GM12878 (cell line): ENCODE measurements around the gene CACNA2D3. TPM values are rescaled to one million over a fixed set of nuclear protein-coding genes. Genes with fewer than 3 reads are reported as not detected.

Source experiments
- ATAC-seq: fragments of 200-7000 bp; cut with Tn5 transposase; 3 replicates; pipeline ENCODE4 v1.9.1; 2020; ENCODE audit warnings: mild to moderate bottlenecking, moderate library complexity
- BruUV-seq: library from RNA; stranded (reverse); fragments of 400-500 nt; replicated peaks from 2 replicates; lab custom pipeline; 2021; lab: Mats Ljungman, UMichigan
- CTCF ChIA-PET: fragments of 300-600 bp; sonication (Branson Sonifier 250); formaldehyde crosslinking; extraction: SDS; loops from one replicate; lab custom pipeline; 2021; ENCODE audit warnings: inconsistent platforms; lab: Yijun Ruan, JAX
- POLR2A ChIA-PET: fragments of 350-600 bp; formaldehyde crosslinking; extraction: SDS; loops from one replicate; lab custom pipeline; 2021; ENCODE audit warnings: inconsistent platforms; lab: Charles Lee
- RAD21 ChIA-PET: fragments of 300-600 bp; sonication (Branson Sonifier 250); formaldehyde crosslinking; loops from one replicate; lab custom pipeline; 2023; ENCODE audit warnings: antibody characterized with exemption; ENCODE audit not compliant: unreplicated experiment; lab: Charles Lee
- SMC1A ChIA-PET: fragments of 300-600 bp; sonication (Branson Sonifier 250); formaldehyde crosslinking; loops from one replicate; lab custom pipeline; 2023; ENCODE audit not compliant: unreplicated experiment, uncharacterized antibody; lab: Charles Lee
- DNase-seq: peaks from one replicate; pipeline ENCODE4 v3.0.0-alpha.2; 2011; ENCODE audit warnings: low read depth, low spot score
- FAIRE-seq: peaks from 3 replicates; lab custom pipeline; 2011; peaks lifted over from hg19 to GRCh38; lab: Jason Lieb, UNC
- H2AFZ ChIP-seq: 2 replicates; pipeline ENCODE4 v1.6.0; 2011; ENCODE audit warnings: low read depth, low read length, control low read depth; ENCODE audit not compliant: control insufficient read depth
- H3K27ac ChIP-seq: 2 replicates; pipeline ENCODE4 v1.5.1; 2011; ENCODE audit warnings: control low read depth; ENCODE audit not compliant: control insufficient read depth, insufficient read depth
- H3K27me3 ChIP-seq, 2 experiments: replicated peaks in 1 of 2; 2 replicates each; pipeline versions ENCODE4 v1.6.0 to v1.6.1; 2011; ENCODE audit warnings: low read length in 1 of 2; ENCODE audit not compliant: control insufficient read depth in 2 of 2, insufficient read depth in 2 of 2
- H3K36me3 ChIP-seq, 2 experiments: 2 replicates each; pipeline ENCODE4 v1.5.1; 2011; ENCODE audit warnings: low read length in 1 of 2; ENCODE audit not compliant: control insufficient read depth in 2 of 2, insufficient read depth in 2 of 2
- H3K4me1 ChIP-seq: 2 replicates; pipeline ENCODE4 v1.6.1; 2011; ENCODE audit warnings: mild to moderate bottlenecking, low read length, moderate library complexity, mixed read lengths; ENCODE audit not compliant: control insufficient read depth, insufficient read depth
- H3K4me2 ChIP-seq: 2 replicates; pipeline ENCODE4 v1.6.0; 2011; ENCODE audit warnings: control low read depth; ENCODE audit not compliant: control insufficient read depth, insufficient read depth
- H3K4me3 ChIP-seq: fragments of 200-600 bp; sonication (generic); 2 replicates; pipeline ENCODE4 v1.5.1; 2016
- H3K79me2 ChIP-seq: 2 replicates; pipeline ENCODE4 v1.6.0; 2011; ENCODE audit warnings: low read length; ENCODE audit not compliant: control insufficient read depth, insufficient read depth
- H3K9ac ChIP-seq: 2 replicates; pipeline ENCODE4 v1.8.0; 2011; ENCODE audit warnings: low read length, control low read depth, mixed read lengths; ENCODE audit not compliant: control insufficient read depth, insufficient read depth
- H3K9me3 ChIP-seq: replicated peaks from 3 replicates; pipeline ENCODE4 v1.5.1; 2011; ENCODE audit warnings: mild to moderate bottlenecking, low read length; ENCODE audit not compliant: control insufficient read depth, insufficient read depth
- H4K20me1 ChIP-seq: 2 replicates; pipeline ENCODE4 v1.6.0; 2011; ENCODE audit not compliant: control insufficient read depth, insufficient read depth
- CEBPB ChIP-seq, 2 experiments: fragments of 150-350 bp in 1 of 2; IDR thresholded peaks; 2 replicates each; pipeline ENCODE4 v1.6.1; 2012 to 2014; ENCODE audit warnings: low read depth in 2 of 2, low read length in 2 of 2, borderline replicate concordance in 1 of 2, inconsistent platforms in 1 of 2
- CREM ChIP-seq: IDR thresholded peaks from 2 replicates; pipeline ENCODE4 v1.6.1; 2014; ENCODE audit warnings: antibody characterized with exemption, low read depth
- EED ChIP-seq: sonication (generic); IDR thresholded peaks from 2 replicates; pipeline ENCODE4 v1.6.1; 2016; ENCODE audit warnings: antibody characterized with exemption, low read depth
- EP300 ChIP-seq, 2 experiments: fragments of 150-350 bp in 1 of 2; IDR thresholded peaks; 2 replicates each; pipeline ENCODE4 v1.6.1; 2011 to 2012; ENCODE audit warnings: low read depth in 2 of 2, low read length in 2 of 2, borderline replicate concordance in 1 of 2, improper control_type of control experiment in 1 of 2, inconsistent platforms in 1 of 2; ENCODE audit not compliant: control insufficient read depth in 1 of 2
- ESRRA ChIP-seq: IDR thresholded peaks from 2 replicates; pipeline ENCODE4 v1.6.1; 2012; ENCODE audit warnings: mild to moderate bottlenecking, low read length, improper control_type of control experiment
- HDAC2 ChIP-seq: fragments of 200-600 bp; sonication (generic); IDR thresholded peaks from 2 replicates; pipeline ENCODE4 v1.6.1; 2017
- KAT2A ChIP-seq: conservative IDR thresholded peaks from 2 replicates; pipeline ENCODE4 v1.6.1; 2011; ENCODE audit warnings: low read depth, low read length; ENCODE audit not compliant: control insufficient read depth
- MTA3 ChIP-seq: IDR thresholded peaks from 2 replicates; pipeline ENCODE4 v1.6.1; 2012; ENCODE audit warnings: low read length, inconsistent platforms, borderline replicate concordance
- SIX5 ChIP-seq: IDR thresholded peaks from 2 replicates; pipeline ENCODE4 v1.6.1; 2011; ENCODE audit warnings: mild to moderate bottlenecking, low read depth, low read length, moderate library complexity; ENCODE audit not compliant: severe bottlenecking
- SREBF2 ChIP-seq: IDR thresholded peaks from 2 replicates; pipeline ENCODE4 v1.6.1; 2012; ENCODE audit warnings: mild to moderate bottlenecking, low read length
- ZNF622 ChIP-seq: fragments of 450-650 bp; IDR thresholded peaks from 2 replicates; pipeline ENCODE4 v1.6.1; 2017; ENCODE audit warnings: mild to moderate bottlenecking, inconsistent platforms
- ZZZ3 ChIP-seq: IDR thresholded peaks from 2 replicates; pipeline ENCODE4 v1.6.1; 2011; ENCODE audit warnings: low read depth; ENCODE audit not compliant: control insufficient read depth, insufficient read length
- WGBS: methylation state at CpG from one replicate; pipeline ENCODE4 v1.1.6; 2016; ENCODE audit warnings: low lambda C conversion rate; ENCODE audit not compliant: insufficient replicate concordance, insufficient coverage; ENCODE audit errors: missing lambda C conversion rate; 5-methylcytosine and 5-hydroxymethylcytosine counted together
- in situ Hi-C: fragments of 300-500 bp; cut with MboI; formaldehyde crosslinking; loops from 9 replicates; pipeline ENCODE4 v1.14.3; 2018; ENCODE audit warnings: mixed read lengths
- intact Hi-C: fragments of 100-400 bp; cut with micrococcal nuclease; formaldehyde crosslinking; loops from one replicate; pipeline ENCODE4 v1.14.2; 2022; ENCODE audit not compliant: unreplicated experiment
- polyA plus RNA-seq, 11 experiments: library from polyadenylated mRNA; depleted of rRNA in 4 of 11; unstranded in 6 of 11; stranded (reverse) in 5 of 11; fragments of >200 nt; fragmentation: Nextera tagmentation in 4 of 11; fragmentation: Illumina TruSeq in 1 of 11; extraction: Ambion mirVana in 4 of 11; extraction: Trizol in 1 of 11; gene quantifications; 1 replicate in 1 of 11; 2 replicates in 10 of 11; pipeline versions ENCODE4 v1.2.1 to v1.2.3, GENCODE V29; 2011 to 2016; ENCODE audit warnings: inconsistent platforms in 2 of 11, missing spikeins in 2 of 11, low read depth in 1 of 11
- total RNA-seq, 4 experiments: library from RNA; depleted of rRNA in 3 of 4; stranded (reverse); fragments of >200 nt in 3 of 4; fragmentation: Illumina TruSeq in 1 of 4; extraction: Trizol in 1 of 4; gene quantifications; 2 replicates each; pipeline versions ENCODE4 v1.2.1 to v1.2.3, GENCODE V29; 2013 to 2021
- TF ChIP-seq, protein P1 (sequence below): fragments of 450-650 bp; IDR thresholded peaks from 2 replicates; pipeline ENCODE4 v1.6.1; 2017; ENCODE audit warnings: mild to moderate bottlenecking, moderate library complexity
- TF ChIP-seq, protein P2 (sequence below), 3 experiments: IDR thresholded peaks in 2 of 3; conservative IDR thresholded peaks in 1 of 3; 2 replicates each; pipeline ENCODE4 v1.5.1; 2011; ENCODE audit warnings: low read depth in 3 of 3, low read length in 3 of 3, mild to moderate bottlenecking in 3 of 3, control low read depth in 2 of 3, moderate library complexity in 2 of 3, inconsistent platforms in 1 of 3, mixed read lengths in 1 of 3; ENCODE audit not compliant: control insufficient read depth in 2 of 3, insufficient read depth in 1 of 3; ENCODE audit errors: extremely low read depth in 1 of 3
- TF ChIP-seq, protein P3 (sequence below): IDR thresholded peaks from 2 replicates; pipeline ENCODE4 v1.6.1; 2011; ENCODE audit warnings: low read depth, low read length, improper control_type of control experiment, borderline replicate concordance

Gene CACNA2D3
- total and polyA plus RNA-seq, 10 of the 15 experiments (the other 5 are each of a cell fraction or from before 2014, with no cell fraction given) = not detected

DNA sequence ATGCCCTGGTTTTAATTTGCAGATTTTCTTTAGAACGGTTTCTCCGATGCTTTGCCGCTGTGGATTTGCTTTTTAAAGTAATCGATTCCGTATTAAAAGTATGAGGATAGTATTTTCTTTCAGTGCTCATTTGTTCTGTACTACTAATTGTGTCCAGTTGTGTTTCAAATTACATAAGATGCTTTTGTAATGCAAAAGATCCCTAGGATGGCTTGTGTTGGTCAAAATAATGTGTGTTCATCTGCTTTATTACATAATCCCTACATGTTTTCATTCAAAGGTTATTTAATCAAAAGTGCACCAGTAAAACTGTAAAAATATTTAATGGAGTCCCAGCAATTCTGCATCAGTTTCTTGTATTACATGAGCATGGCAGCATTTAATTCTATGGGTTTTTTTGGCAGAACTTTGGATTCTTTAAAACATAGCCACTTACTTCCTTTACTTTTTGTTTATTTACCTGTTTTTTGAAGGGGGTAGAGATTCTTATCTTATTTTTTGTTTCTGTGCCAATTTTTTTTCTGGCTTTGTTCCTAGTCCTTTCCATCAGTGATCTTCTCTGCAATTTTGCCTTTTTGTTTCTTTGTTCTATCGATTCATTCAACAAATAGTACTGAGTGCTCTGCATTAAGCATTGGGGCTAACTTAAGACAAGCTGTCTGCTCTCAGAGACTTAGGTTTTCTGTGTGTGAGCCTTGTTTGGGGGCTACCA lies 452.7 kb downstream of the CACNA2D3 start (continued):
- TF ChIP-seq, protein P1, sequence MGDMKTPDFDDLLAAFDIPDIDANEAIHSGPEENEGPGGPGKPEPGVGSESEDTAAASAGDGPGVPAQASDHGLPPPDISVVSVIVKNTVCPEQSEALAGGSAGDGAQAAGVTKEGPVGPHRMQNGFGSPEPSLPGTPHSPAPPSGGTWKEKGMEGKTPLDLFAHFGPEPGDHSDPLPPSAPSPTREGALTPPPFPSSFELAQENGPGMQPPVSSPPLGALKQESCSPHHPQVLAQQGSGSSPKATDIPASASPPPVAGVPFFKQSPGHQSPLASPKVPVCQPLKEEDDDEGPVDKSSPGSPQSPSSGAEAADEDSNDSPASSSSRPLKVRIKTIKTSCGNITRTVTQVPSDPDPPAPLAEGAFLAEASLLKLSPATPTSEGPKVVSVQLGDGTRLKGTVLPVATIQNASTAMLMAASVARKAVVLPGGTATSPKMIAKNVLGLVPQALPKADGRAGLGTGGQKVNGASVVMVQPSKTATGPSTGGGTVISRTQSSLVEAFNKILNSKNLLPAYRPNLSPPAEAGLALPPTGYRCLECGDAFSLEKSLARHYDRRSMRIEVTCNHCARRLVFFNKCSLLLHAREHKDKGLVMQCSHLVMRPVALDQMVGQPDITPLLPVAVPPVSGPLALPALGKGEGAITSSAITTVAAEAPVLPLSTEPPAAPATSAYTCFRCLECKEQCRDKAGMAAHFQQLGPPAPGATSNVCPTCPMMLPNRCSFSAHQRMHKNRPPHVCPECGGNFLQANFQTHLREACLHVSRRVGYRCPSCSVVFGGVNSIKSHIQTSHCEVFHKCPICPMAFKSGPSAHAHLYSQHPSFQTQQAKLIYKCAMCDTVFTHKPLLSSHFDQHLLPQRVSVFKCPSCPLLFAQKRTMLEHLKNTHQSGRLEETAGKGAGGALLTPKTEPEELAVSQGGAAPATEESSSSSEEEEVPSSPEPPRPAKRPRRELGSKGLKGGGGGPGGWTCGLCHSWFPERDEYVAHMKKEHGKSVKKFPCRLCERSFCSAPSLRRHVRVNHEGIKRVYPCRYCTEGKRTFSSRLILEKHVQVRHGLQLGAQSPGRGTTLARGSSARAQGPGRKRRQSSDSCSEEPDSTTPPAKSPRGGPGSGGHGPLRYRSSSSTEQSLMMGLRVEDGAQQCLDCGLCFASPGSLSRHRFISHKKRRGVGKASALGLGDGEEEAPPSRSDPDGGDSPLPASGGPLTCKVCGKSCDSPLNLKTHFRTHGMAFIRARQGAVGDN = no peak

DNA sequence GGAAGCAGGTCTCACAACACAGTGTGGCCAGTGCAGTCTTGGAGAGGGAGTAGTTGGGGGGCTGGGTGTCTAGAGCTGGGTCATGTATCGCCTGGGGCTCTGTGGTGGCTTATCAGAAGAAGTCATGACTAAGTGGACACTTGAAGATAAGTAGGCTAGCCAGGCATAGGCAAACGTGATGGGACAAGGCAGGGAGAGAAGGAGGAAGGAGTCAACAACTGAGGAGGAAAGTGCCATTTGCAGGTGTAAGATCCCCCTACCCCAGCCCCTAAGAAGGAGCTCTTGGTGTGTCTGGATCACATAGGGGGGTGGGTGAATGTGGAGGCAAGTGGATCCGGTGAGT lies 453.2 kb downstream of the CACNA2D3 start:
- SMC1A ChIA-PET = no interaction called here
- TF ChIP-seq ZZZ3 (no peak), MTA3 (no peak), KAT2A (no peak), CREM (no peak), EP300 (IDR thresholded peaks at IDR 0.05; ENCODE audit: borderline replicate concordance in 1 of 2, control insufficient read depth in 1 of 2, low read depth in 2 of 2, low read length in 2 of 2) (no peak), EED (no peak), ESRRA (no peak), SIX5 (no peak), ZNF622 (no peak), SREBF2 (no peak), HDAC2 (no peak), CEBPB (IDR thresholded peaks at IDR 0.05; ENCODE audit: borderline replicate concordance in 1 of 2, low read depth in 2 of 2, low read length in 2 of 2) (no peak)
- TF ChIP-seq, protein P2, sequence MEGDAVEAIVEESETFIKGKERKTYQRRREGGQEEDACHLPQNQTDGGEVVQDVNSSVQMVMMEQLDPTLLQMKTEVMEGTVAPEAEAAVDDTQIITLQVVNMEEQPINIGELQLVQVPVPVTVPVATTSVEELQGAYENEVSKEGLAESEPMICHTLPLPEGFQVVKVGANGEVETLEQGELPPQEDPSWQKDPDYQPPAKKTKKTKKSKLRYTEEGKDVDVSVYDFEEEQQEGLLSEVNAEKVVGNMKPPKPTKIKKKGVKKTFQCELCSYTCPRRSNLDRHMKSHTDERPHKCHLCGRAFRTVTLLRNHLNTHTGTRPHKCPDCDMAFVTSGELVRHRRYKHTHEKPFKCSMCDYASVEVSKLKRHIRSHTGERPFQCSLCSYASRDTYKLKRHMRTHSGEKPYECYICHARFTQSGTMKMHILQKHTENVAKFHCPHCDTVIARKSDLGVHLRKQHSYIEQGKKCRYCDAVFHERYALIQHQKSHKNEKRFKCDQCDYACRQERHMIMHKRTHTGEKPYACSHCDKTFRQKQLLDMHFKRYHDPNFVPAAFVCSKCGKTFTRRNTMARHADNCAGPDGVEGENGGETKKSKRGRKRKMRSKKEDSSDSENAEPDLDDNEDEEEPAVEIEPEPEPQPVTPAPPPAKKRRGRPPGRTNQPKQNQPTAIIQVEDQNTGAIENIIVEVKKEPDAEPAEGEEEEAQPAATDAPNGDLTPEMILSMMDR (IDR thresholded peaks at IDR 0.05 in 2 of 3, conservative IDR thresholded peaks at IDR 0.05 in 1 of 3; ENCODE audit: control insufficient read depth in 2 of 3, extremely low read depth in 1 of 3, insufficient read depth in 1 of 3, low read depth in 3 of 3, low read length in 3 of 3) = no peak
- TF ChIP-seq, protein P3, sequence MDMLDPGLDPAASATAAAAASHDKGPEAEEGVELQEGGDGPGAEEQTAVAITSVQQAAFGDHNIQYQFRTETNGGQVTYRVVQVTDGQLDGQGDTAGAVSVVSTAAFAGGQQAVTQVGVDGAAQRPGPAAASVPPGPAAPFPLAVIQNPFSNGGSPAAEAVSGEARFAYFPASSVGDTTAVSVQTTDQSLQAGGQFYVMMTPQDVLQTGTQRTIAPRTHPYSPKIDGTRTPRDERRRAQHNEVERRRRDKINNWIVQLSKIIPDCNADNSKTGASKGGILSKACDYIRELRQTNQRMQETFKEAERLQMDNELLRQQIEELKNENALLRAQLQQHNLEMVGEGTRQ = no peak

More for the DNA sequence above, 453.2 kb downstream of the CACNA2D3 start:
- DNase-seq (no peak), ATAC-seq (no peak), FAIRE-seq (no peak)
- intact Hi-C loops = no loop called here
- no peak overlapping the region for H3K4me2 ChIP-seq
- in situ Hi-C loops = no loop called here
- WGBS = 2% methylated on average over 3 of the region's 3 CpGs
- no TSS peak for BruUV-seq
- H3K4me1 ChIP-seq = no peaks in the 10 kb centered on the region
- H3K4me3 ChIP-seq = no peak overlapping the region
- H4K20me1 ChIP-seq = no peaks in the 10 kb centered on the region
- H3K9ac ChIP-seq = no peak overlapping the region
- ChIA-PET CTCF (no interaction called here), POLR2A (no interaction called here), RAD21 (no interaction called here)
- H3K79me2 ChIP-seq = no peaks in the 10 kb centered on the region
- no peaks in the 10 kb centered on the region for H3K9me3 ChIP-seq
- no peak overlapping the region for H3K27ac ChIP-seq
- no peaks in the 10 kb centered on the region for H3K27me3 ChIP-seq
- H2AFZ ChIP-seq = no peak overlapping the region
- H3K36me3 ChIP-seq = no peaks in the 10 kb centered on the region
